ENCODE results near the gene FZD10.

FZD10 gene

GRCh38 chr12:130164936-130165335 is 2.7 kb downstream of the FZD10 start:
- in situ Hi-C loops (cut with MboI; ENCODE audit: low sequenced_read_pairs, unreplicated experiment), result no loop called here
- DNase-seq (ENCODE audit: low spot score), result no peak
- TF ChIP-seq CTCF (IDR thresholded peaks at IDR 0.05; ENCODE audit: borderline replicate concordance, control extremely low read depth, extremely low read depth, insufficient read depth, missing control alignments), result no peak

GRCh38 chr12:130166306-130166705 is 4.0 kb downstream of the FZD10 start:
- no peak for DNase-seq (ENCODE audit: low spot score)
- in situ Hi-C loops (cut with MboI; ENCODE audit: low sequenced_read_pairs, unreplicated experiment), result no loop called here
- TF ChIP-seq CTCF (IDR thresholded peaks at IDR 0.05; ENCODE audit: borderline replicate concordance, control extremely low read depth, extremely low read depth, insufficient read depth, missing control alignments), result no peak

GRCh38 chr12:130167537-130167936 is 5.3 kb downstream of the FZD10 start:
- in situ Hi-C loops (cut with MboI; ENCODE audit: low sequenced_read_pairs, unreplicated experiment), result no loop called here
- no peak for DNase-seq (ENCODE audit: low spot score)
- no peak for TF ChIP-seq CTCF (IDR thresholded peaks at IDR 0.05; ENCODE audit: borderline replicate concordance, control extremely low read depth, extremely low read depth, insufficient read depth, missing control alignments)

GRCh38 chr12:130169256-130169655 is 7.0 kb downstream of the FZD10 start:
- TF ChIP-seq CTCF (IDR thresholded peaks at IDR 0.05; ENCODE audit: borderline replicate concordance, control extremely low read depth, extremely low read depth, insufficient read depth, missing control alignments), result no peak
- in situ Hi-C loops (cut with MboI; ENCODE audit: low sequenced_read_pairs, unreplicated experiment), result no loop called here
- no peak for DNase-seq (ENCODE audit: low spot score)

- DNase-seq (ENCODE audit: low spot score), result no peak
- in situ Hi-C loops (cut with MboI; ENCODE audit: low sequenced_read_pairs, unreplicated experiment), result no loop called here
These were observed 7.7 kb downstream of the FZD10 start for GRCh38 chr12:130169924-130170323.

GRCh38 chr12:130170611-130171010 is 8.3 kb downstream of the FZD10 start:
- TF ChIP-seq CTCF (IDR thresholded peaks at IDR 0.05; ENCODE audit: borderline replicate concordance, control extremely low read depth, extremely low read depth, insufficient read depth, missing control alignments), result no peak
- no peak for DNase-seq (ENCODE audit: low spot score)
- in situ Hi-C loops (cut with MboI; ENCODE audit: low sequenced_read_pairs, unreplicated experiment), result no loop called here

More at GRCh38 chr12:130169924-130170323, 7.7 kb downstream of the FZD10 start:
- TF ChIP-seq CTCF (IDR thresholded peaks at IDR 0.05; ENCODE audit: borderline replicate concordance, control extremely low read depth, extremely low read depth, insufficient read depth, missing control alignments), result no peak

Data from GM13976 (cell line).